Measurements from ENCODE around the gene MED6. TPM values are rescaled to one million over a fixed set of nuclear protein-coding genes. Genes with fewer than 3 reads are reported as not detected.
A peak's percentile ranks its signal among the peaks of the same experiment; 100 is the strongest.

Gene MED6
- total and polyA plus RNA-seq, 4 donors: 15.5 to 40.1 (median 28.2) TPM

DNA sequence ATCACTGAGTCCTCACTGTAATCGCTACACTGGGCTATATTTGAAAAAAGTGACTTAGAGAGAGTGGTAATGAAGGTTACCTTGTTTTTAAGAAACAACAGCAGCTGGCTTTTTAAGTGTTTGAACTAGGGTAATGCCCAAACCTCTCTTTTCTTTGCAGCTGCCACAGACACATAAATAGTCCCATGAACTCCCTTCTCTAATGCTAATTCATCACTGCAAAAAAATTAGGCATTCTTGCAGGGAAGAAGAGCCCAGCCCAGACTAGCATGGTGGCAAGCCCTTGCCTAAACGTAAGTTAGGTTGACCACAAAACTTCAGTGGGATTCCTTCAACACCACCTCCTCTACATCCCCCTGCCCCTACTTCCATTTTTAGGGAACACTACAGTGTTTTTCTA, 17.9 kb upstream of the MED6 start:
- ATAC-seq (ENCODE audit: low FRiP score) (no peak), DNase-seq (no peak)
- WGBS, 2 donors: 40 to 47% methylated on average over 2 of the region's 2 CpGs
- Histone ChIP-seq H3K4me3 (ENCODE audit: low read length in 2 of 2) (no peak overlapping the region), H3K27me3 (ENCODE audit: control insufficient read depth in 1 of 2, insufficient read depth in 2 of 2, low read length in 1 of 2) (no peaks in the 10 kb centered on the region), H3K27ac (ENCODE audit: low read depth in 1 of 2, low read length in 2 of 2) (no peak overlapping the region), H3K4me1 (ENCODE audit: control insufficient read depth in 1 of 2, insufficient read depth in 2 of 2, low read length in 2 of 2) (no peaks in the 10 kb centered on the region), H3K36me3 (ENCODE audit: control insufficient read depth in 1 of 2, insufficient read depth in 2 of 2, low read length in 1 of 2) (no peaks in the 10 kb centered on the region), H3K9me3 (ENCODE audit: control insufficient read depth, low read length) (no peaks in the 10 kb centered on the region)
- intact Hi-C loops (cut with DNase I): no loop called here

DNA sequence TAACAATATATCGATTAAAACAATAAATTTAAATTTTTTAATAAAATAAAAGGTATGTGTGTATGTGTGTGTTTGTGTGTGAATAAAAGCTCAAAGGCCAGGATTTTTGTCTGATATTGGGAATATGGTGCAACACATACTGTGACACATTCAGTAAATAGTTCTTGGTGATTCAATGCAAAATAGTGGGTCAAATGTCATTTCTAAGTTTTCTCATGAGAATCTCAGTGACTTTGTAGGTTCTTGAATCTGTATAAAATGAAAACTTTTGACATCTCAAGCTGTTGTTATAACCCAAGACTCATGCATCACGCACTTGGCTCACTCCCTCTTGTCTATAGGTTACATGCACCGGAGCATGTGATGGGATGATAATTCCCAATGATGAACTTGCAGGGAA, 16.2 kb upstream of the MED6 start:
- H3K4me1 ChIP-seq (ENCODE audit: control insufficient read depth in 1 of 2, insufficient read depth in 2 of 2, low read length in 2 of 2): no peaks in the 10 kb centered on the region
- H3K27me3 ChIP-seq (ENCODE audit: control insufficient read depth in 1 of 2, insufficient read depth in 2 of 2, low read length in 1 of 2): no peaks in the 10 kb centered on the region
- no peak for DNase-seq
- no peaks in the 10 kb centered on the region for H3K36me3 ChIP-seq (ENCODE audit: control insufficient read depth in 1 of 2, insufficient read depth in 2 of 2, low read length in 1 of 2)
- no peaks in the 10 kb centered on the region for H3K9me3 ChIP-seq (ENCODE audit: control insufficient read depth, low read length)
- ATAC-seq (ENCODE audit: low FRiP score): no peak
- 87% methylated on average over 3 of the region's 3 CpGs for WGBS, 2 donors
- intact Hi-C loops (cut with DNase I): no loop called here
- H3K4me3 ChIP-seq (ENCODE audit: low read length in 2 of 2): no peak overlapping the region
- H3K27ac ChIP-seq (ENCODE audit: low read depth in 1 of 2, low read length in 2 of 2): no peak overlapping the region

DNA sequence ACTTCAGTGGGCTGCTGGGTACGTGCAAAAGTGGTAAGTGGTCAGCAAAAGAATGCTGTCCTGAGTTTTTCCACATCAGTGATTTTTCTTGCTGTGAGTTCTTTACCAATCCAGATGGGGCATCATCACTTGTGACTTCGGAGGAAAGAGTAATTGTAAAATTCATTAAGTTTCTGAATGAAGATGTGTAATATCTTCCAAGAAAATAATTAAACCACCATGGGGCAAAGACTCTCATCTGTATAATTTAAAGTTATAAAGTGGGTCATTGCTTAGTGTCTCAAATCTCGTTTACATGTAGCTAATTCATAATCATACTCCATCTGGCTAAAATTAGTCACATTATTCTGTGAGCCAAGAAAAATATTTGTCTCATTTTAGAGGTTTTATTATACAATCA, 10.8 kb upstream of the MED6 start:
- DNase-seq: no peak
- no peak for ATAC-seq (ENCODE audit: low FRiP score)
- H3K27ac ChIP-seq (ENCODE audit: low read depth in 1 of 2, low read length in 2 of 2): no peak overlapping the region
- no peaks in the 10 kb centered on the region for H3K4me1 ChIP-seq (ENCODE audit: control insufficient read depth in 1 of 2, insufficient read depth in 2 of 2, low read length in 2 of 2)
- 49 to 56% methylated on average over 3 of the region's 3 CpGs for WGBS, 2 donors
- no peaks in the 10 kb centered on the region for H3K9me3 ChIP-seq (ENCODE audit: control insufficient read depth, low read length)
- no peaks in the 10 kb centered on the region for H3K27me3 ChIP-seq (ENCODE audit: control insufficient read depth in 1 of 2, insufficient read depth in 2 of 2, low read length in 1 of 2)
- H3K4me3 ChIP-seq (ENCODE audit: low read length in 2 of 2): no peak overlapping the region
- intact Hi-C loops (cut with DNase I): no loop called here
- no peaks in the 10 kb centered on the region for H3K36me3 ChIP-seq (ENCODE audit: control insufficient read depth in 1 of 2, insufficient read depth in 2 of 2, low read length in 1 of 2)

DNA sequence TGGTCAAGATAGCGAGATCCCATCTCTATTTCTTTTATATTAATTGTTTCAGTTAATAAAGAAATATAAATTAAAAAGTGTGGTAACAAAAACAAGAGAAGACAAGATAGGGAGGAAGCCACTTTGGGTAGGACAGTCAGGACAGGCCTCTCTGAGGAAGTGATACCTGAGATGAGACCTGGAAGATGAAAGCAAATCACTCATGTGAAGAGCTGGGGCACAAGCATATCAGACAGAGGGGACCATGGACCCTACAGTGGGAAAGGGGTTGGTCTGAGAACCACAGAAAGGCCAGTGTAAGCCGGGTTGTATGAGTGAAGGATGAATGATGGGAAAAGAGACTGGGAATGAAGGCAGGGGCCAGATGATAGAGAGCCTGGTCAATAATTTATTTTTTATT, 1.8 kb upstream of the MED6 start:
- ATAC-seq (ENCODE audit: low FRiP score) (no peak), DNase-seq (no peak)
- peaks cover 0 to 7% of the 10 kb centered on the region in 2 donors for H3K4me1 ChIP-seq (ENCODE audit: control insufficient read depth in 1 of 2, insufficient read depth in 2 of 2, low read length in 2 of 2)
- intact Hi-C loops (cut with DNase I): loop anchor here in 1 of 2 donors (5.0 kb wide), 1 partner anchor 110 kb away; no protein-coding TSS in a partner anchor
- H3K27me3 ChIP-seq (ENCODE audit: control insufficient read depth in 1 of 2, insufficient read depth in 2 of 2, low read length in 1 of 2): no peaks in the 10 kb centered on the region
- WGBS, 2 donors: 81 to 85% methylated on average over 2 of the region's 2 CpGs
- H3K27ac ChIP-seq (ENCODE audit: low read depth in 1 of 2, low read length in 2 of 2): no peak overlapping the region
- H3K9me3 ChIP-seq (ENCODE audit: control insufficient read depth, low read length): no peaks in the 10 kb centered on the region
- H3K4me3 ChIP-seq (ENCODE audit: low read length in 2 of 2): no peak overlapping the region
- H3K36me3 ChIP-seq (ENCODE audit: control insufficient read depth in 1 of 2, insufficient read depth in 2 of 2, low read length in 1 of 2): no peaks in the 10 kb centered on the region

DNA sequence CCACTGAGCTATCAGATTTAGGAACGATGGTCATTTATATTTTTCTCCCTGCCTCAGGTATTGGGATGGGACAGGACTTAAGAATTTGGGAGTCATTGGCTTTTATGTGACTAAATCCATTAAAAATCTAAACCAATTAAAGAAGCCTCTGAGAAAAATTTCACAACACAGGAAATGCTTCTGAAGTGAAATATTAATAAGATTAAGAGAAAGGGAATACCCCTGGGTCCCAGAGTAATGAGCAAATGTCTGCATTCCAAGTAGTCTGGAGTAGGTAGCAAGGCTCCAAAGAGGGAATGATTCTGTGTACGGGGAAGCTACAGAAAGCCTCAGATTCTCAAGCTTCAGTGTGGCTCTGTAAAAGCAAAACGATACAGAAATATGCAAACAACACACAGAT, 707 bp upstream of the MED6 start:
- Histone ChIP-seq H3K9me3 (ENCODE audit: control insufficient read depth, low read length) (no peaks in the 10 kb centered on the region), H3K4me1 (ENCODE audit: control insufficient read depth in 1 of 2, insufficient read depth in 2 of 2, low read length in 2 of 2) (peaks cover 0 to 7% of the 10 kb centered on the region in 2 donors), H3K27me3 (ENCODE audit: control insufficient read depth in 1 of 2, insufficient read depth in 2 of 2, low read length in 1 of 2) (no peaks in the 10 kb centered on the region), H3K27ac (ENCODE audit: low read depth in 1 of 2, low read length in 2 of 2) (no peak overlapping the region), H3K36me3 (ENCODE audit: control insufficient read depth in 1 of 2, insufficient read depth in 2 of 2, low read length in 1 of 2) (no peaks in the 10 kb centered on the region), H3K4me3 (ENCODE audit: low read length in 2 of 2) (peak overlapping the region in 1 of 2 donors; percentile 61)
- intact Hi-C loops (cut with DNase I): loop anchor here in 1 of 2 donors (5.0 kb wide), 1 partner anchor 111 kb away; no protein-coding TSS in a partner anchor
- ATAC-seq (ENCODE audit: low FRiP score) (no peak), DNase-seq (no peak)
- WGBS, 2 donors: 7 to 8% methylated on average over 3 of the region's 3 CpGs

DNA sequence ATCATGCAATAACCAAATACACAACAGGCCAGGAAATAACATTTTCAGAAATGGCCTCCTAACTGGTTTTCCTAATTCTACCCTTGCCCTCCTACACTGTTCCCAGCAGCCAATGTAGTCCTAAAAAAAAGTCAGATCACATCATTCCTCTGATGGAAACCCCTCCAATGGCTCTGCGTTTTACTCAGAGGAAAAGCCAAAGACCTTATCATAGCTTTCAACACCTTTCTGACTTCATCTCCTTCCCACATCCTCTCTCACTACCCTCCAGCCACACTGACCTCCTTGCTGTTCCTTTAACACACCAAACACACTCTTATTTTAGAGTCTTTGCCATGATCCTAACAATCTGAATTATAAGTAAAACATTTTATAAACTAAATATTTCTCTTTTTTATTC, 1.1 kb downstream of the MED6 start:
- DNase-seq: no peak
- intact Hi-C loops (cut with DNase I): no loop called here
- no peaks in the 10 kb centered on the region for H3K9me3 ChIP-seq (ENCODE audit: control insufficient read depth, low read length)
- no peaks in the 10 kb centered on the region for H3K27me3 ChIP-seq (ENCODE audit: control insufficient read depth in 1 of 2, insufficient read depth in 2 of 2, low read length in 1 of 2)
- 16 to 17% methylated on average over 1 of the region's 1 CpG for WGBS, 2 donors
- H3K36me3 ChIP-seq (ENCODE audit: control insufficient read depth in 1 of 2, insufficient read depth in 2 of 2, low read length in 1 of 2): peaks cover 0 to 5% of the 10 kb centered on the region in 2 donors
- no peak for ATAC-seq (ENCODE audit: low FRiP score)
- H3K4me1 ChIP-seq (ENCODE audit: control insufficient read depth in 1 of 2, insufficient read depth in 2 of 2, low read length in 2 of 2): peaks cover 0 to 7% of the 10 kb centered on the region in 2 donors
- H3K27ac ChIP-seq (ENCODE audit: low read depth in 1 of 2, low read length in 2 of 2): no peak overlapping the region
- peak overlapping the region; percentile 16 to 100 for H3K4me3 ChIP-seq (ENCODE audit: low read length in 2 of 2)

DNA sequence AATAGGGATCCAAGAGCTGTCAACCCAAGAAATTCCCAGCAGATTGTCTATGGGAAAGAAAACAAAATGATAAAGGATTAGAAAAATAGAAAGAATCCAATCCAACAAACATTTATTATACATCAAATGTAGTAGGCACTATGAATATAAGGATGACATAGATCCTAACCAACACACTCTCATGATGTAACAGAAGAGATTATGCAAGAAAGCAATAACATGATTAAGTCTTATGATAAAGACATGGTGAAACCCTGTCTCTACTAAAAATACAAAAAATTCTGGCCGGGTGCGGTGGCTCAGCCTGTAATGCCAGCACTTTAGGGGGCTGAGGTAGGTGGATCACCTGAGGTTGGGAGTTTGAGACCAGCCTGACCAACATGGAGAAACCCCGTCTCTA, 2.7 kb downstream of the MED6 start:
- WGBS, 2 donors: 88 to 93% methylated on average over 3 of the region's 3 CpGs
- DNase-seq: no peak
- no peak overlapping the region for H3K27ac ChIP-seq (ENCODE audit: low read depth in 1 of 2, low read length in 2 of 2)
- no peak overlapping the region for H3K4me3 ChIP-seq (ENCODE audit: low read length in 2 of 2)
- intact Hi-C loops (cut with DNase I): no loop called here
- ATAC-seq (ENCODE audit: low FRiP score): no peak
- no peaks in the 10 kb centered on the region for H3K27me3 ChIP-seq (ENCODE audit: control insufficient read depth in 1 of 2, insufficient read depth in 2 of 2, low read length in 1 of 2)
- H3K36me3 ChIP-seq (ENCODE audit: control insufficient read depth in 1 of 2, insufficient read depth in 2 of 2, low read length in 1 of 2): peaks cover 5 to 8% of the 10 kb centered on the region in 2 donors
- H3K9me3 ChIP-seq (ENCODE audit: control insufficient read depth, low read length): no peaks in the 10 kb centered on the region
- H3K4me1 ChIP-seq (ENCODE audit: control insufficient read depth in 1 of 2, insufficient read depth in 2 of 2, low read length in 2 of 2): peaks cover 0 to 7% of the 10 kb centered on the region in 2 donors

DNA sequence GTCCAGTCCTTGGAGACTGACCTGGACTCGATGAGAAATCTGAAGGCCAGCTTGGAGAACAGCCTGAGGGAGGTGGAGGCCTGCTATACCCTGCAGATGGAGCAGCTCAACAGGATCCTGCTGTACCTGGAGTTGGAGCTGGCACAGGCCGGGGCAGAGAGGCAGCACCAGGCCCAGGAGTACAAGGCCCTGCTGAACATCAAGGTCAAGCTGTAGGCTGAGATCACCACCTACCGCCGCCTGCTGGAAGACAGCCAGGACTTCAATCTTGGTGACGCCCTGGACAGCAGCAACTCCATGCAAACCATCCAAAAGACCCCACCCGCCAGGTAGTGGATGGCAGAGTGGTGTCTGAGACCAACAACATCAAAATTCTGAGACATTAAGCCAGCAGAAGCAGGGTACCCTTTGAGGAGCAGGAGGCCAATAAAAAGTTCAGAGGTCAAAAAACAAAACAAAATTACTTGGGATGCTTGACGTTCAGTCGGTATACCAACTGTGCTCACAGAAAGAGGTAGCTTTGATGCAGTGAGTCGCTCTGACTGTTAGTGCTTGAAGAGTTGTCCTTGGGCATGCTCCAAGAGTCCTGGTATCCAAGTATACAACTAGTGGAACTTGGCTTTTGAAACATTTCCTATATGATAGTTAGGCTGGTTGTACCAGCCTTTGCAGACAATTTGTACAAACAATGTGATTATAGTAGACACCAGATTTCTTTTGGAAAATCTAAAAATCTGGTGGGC, 4.8 kb downstream of the MED6 start:
- intact Hi-C loops (cut with DNase I): no loop called here

DNA sequence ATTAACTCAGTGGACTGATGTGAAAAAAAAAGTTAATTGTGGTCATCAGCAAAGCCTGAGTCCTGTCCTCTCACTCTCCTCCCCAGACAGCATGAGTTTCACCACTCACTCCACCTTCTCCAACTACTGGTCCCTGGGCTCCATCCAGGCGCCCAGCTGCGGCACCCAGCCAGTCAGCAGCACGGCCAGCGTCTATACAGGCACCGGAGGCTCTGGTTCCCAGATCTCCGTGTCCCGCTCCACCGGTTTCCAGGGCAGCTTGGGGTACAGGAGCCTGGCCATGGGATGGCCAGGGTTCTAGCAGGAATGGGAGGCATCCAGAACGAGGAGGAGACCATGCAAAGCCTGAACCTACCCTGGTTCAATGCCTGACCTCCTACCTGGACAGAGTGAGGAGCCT, 6.0 kb downstream of the MED6 start:
- DNase-seq: no peak
- intact Hi-C loops (cut with DNase I): no loop called here
- H3K27me3 ChIP-seq (ENCODE audit: control insufficient read depth in 1 of 2, insufficient read depth in 2 of 2, low read length in 1 of 2): no peaks in the 10 kb centered on the region
- H3K4me1 ChIP-seq (ENCODE audit: control insufficient read depth in 1 of 2, insufficient read depth in 2 of 2, low read length in 2 of 2): peaks cover 0 to 6% of the 10 kb centered on the region in 2 donors
- H3K27ac ChIP-seq (ENCODE audit: low read depth in 1 of 2, low read length in 2 of 2): no peak overlapping the region
- no peaks in the 10 kb centered on the region for H3K9me3 ChIP-seq (ENCODE audit: control insufficient read depth, low read length)
- WGBS, 2 donors: 96 to 97% methylated on average over 9 of the region's 9 CpGs
- no peak overlapping the region for H3K4me3 ChIP-seq (ENCODE audit: low read length in 2 of 2)
- H3K36me3 ChIP-seq (ENCODE audit: control insufficient read depth in 1 of 2, insufficient read depth in 2 of 2, low read length in 1 of 2): peaks cover 5 to 8% of the 10 kb centered on the region in 2 donors
- no peak for ATAC-seq (ENCODE audit: low FRiP score)

More for the DNA sequence above, 4.8 kb downstream of the MED6 start:
- Histone ChIP-seq H3K9me3 (ENCODE audit: control insufficient read depth, low read length) (no peaks in the 10 kb centered on the region), H3K27me3 (ENCODE audit: control insufficient read depth in 1 of 2, insufficient read depth in 2 of 2, low read length in 1 of 2) (no peaks in the 10 kb centered on the region), H3K27ac (ENCODE audit: low read depth in 1 of 2, low read length in 2 of 2) (no peak overlapping the region), H3K4me1 (ENCODE audit: control insufficient read depth in 1 of 2, insufficient read depth in 2 of 2, low read length in 2 of 2) (peaks cover 0 to 7% of the 10 kb centered on the region in 2 donors), H3K4me3 (ENCODE audit: low read length in 2 of 2) (no peak overlapping the region), H3K36me3 (ENCODE audit: control insufficient read depth in 1 of 2, insufficient read depth in 2 of 2, low read length in 1 of 2) (peaks cover 5 to 8% of the 10 kb centered on the region in 2 donors)
- DNase-seq: no peak
- ATAC-seq (ENCODE audit: low FRiP score): no peak
- WGBS, 2 donors: 71 to 79% methylated on average over 9 of the region's 9 CpGs
